Adrenal gland (tissue), 12 donors: ENCODE data around the gene SEMA3G. TPM values are rescaled to one million over a fixed set of nuclear protein-coding genes. Genes with fewer than 3 reads are reported as not detected.

Source experiments
- DNase-seq, 7 donors: peaks; one replicate each; pipeline ENCODE4 v3.0.0-alpha.2; 2019 to 2020
- H3K27ac ChIP-seq, 5 donors: fragments of 200-600 bp; sonication (generic) in 4 of 5; 1 replicate in 3 of 5; 2 replicates in 2 of 5; pipeline versions ENCODE4 v1.5.1 to v1.8.0; 2016 to 2020; ENCODE audit warnings: mild to moderate bottlenecking in 1 of 5
- H3K27me3 ChIP-seq: fragments of 200-600 bp; 2 replicates; pipeline ENCODE4 v1.8.0; 2021
- H3K36me3 ChIP-seq, 2 donors: fragments of 200-600 bp; replicated peaks in 1 of 2; 1 replicate in 1 of 2; 2 replicates in 1 of 2; pipeline versions ENCODE4 v1.5.1 to v1.8.0; 2018 to 2022
- H3K4me1 ChIP-seq, 2 donors: fragments of 200-600 bp; replicated peaks in 1 of 2; 1 replicate in 1 of 2; 2 replicates in 1 of 2; pipeline versions ENCODE4 v1.5.1 to v1.8.0; 2018 to 2021
- H3K4me3 ChIP-seq, 4 donors: fragments of 200-600 bp; sonication (generic) in 3 of 4; one replicate each; pipeline ENCODE4 v1.5.1; 2016 to 2018
- H3K9me3 ChIP-seq, 3 donors: fragments of 200-600 bp; sonication (generic) in 1 of 3; replicated peaks in 1 of 3; 1 replicate in 2 of 3; 2 replicates in 1 of 3; pipeline versions ENCODE4 v1.5.1 to v1.8.0; 2016 to 2021
- CTCF ChIP-seq, 6 experiments: fragments of 450-650 bp in 4 of 6; fragments of 200-600 bp in 2 of 6; sonication (generic) in 1 of 6; IDR thresholded peaks; 1 replicate in 5 of 6; 2 replicates in 1 of 6; pipeline versions ENCODE4 v1.5.1 to v1.8.0; 2016 to 2021; ENCODE audit warnings: antibody characterized with exemption in 6 of 6, mild to moderate bottlenecking in 2 of 6, moderate library complexity in 1 of 6
- POLR2A ChIP-seq, 2 donors: fragments of 450-650 bp; IDR thresholded peaks; one replicate each; pipeline ENCODE4 v1.6.1; 2017; ENCODE audit warnings: antibody characterized with exemption in 2 of 2, mild to moderate bottlenecking in 2 of 2, moderate library complexity in 1 of 2
- WGBS, 4 donors: extraction: QIAGEN DNeasy Blood & Tissue Kit in 2 of 4; methylation state at CpG; one replicate each; pipeline versions ENCODE4 v1.1.5 to v1.1.7; 2013 to 2017; 5-methylcytosine and 5-hydroxymethylcytosine counted together
- intact Hi-C, 2 donors: fragments of 100-400 bp; cut with DNase I; formaldehyde crosslinking; loops; one replicate each; pipeline versions ENCODE4 v1.14.1 to v1.15.0; 2022 to 2023
- polyA plus RNA-seq, 3 donors: library from polyadenylated mRNA; stranded (reverse); fragments of 200-250 nt in 2 of 3; fragments of 350-450 nt in 1 of 3; fragmentation: Illumina TruSeq in 1 of 3; extraction: RNeasy Lipid Tissue Mini Kit (QIAGEN cat#74804) in 1 of 3; gene quantifications; one replicate each; pipeline ENCODE4 v1.2.3, GENCODE V29; 2013 to 2014
- total RNA-seq, 9 donors: library from RNA; depleted of rRNA in 4 of 9; stranded (reverse); fragments of >200 nt in 4 of 9; fragments of 120-200 nt in 1 of 9; fragmentation: NEBNext Ultra II Directional in 1 of 9; extraction: Animal tissue kit (Norgen Biotek cat#: 25700) in 1 of 9; gene quantifications; one replicate each; pipeline versions ENCODE4 v1.1.0 to v1.2.4, GENCODE V29; 2013 to 2023
- donor health status: healthy with polysubstance abuse.
- donor health status: Bipolar disorder and iron deficiency.
- donor health status: DM: yes; HTN: yes; CAD: no.
- donor health status: DM: no; HTN: no; CAD: no.
- donor health status: DM: no; HTN: no; CAD: no.
- donor health status: DM: yes; HTN: yes; CAD: no.

SEMA3G gene
- total and polyA plus RNA-seq, 12 donors = 0.81 to 6.8 (median 2.9) TPM

GRCh38 chr3:52422669-52423068, 22.2 kb downstream of the SEMA3G start:
- TF ChIP-seq POLR2A (IDR thresholded peaks at IDR 0.05) = no peak
- no peak overlapping the region for H3K4me3 ChIP-seq
- no peaks in the 10 kb centered on the region for H3K4me1 ChIP-seq
- 88 to 97% (median 92%) methylated on average over 3 of the region's 3 CpGs for WGBS, 4 donors
- no peak overlapping the region for H3K27ac ChIP-seq
- H3K36me3 ChIP-seq = no peaks in the 10 kb centered on the region
- intact Hi-C loops = no loop called here
- no peak for DNase-seq
- no peaks in the 10 kb centered on the region for H3K9me3 ChIP-seq
- no peaks in the 10 kb centered on the region for H3K27me3 ChIP-seq

- Histone ChIP-seq H3K4me1 (no peaks in the 10 kb centered on the region), H3K27me3 (no peaks in the 10 kb centered on the region), H3K9me3 (no peaks in the 10 kb centered on the region), H3K27ac (no peak overlapping the region), H3K4me3 (no peak overlapping the region), H3K36me3 (no peaks in the 10 kb centered on the region)
- intact Hi-C loops = no loop called here
- no peak for DNase-seq
- WGBS, 4 donors = 87 to 93% (median 91%) methylated on average over 2 of the region's 2 CpGs
- TF ChIP-seq POLR2A (IDR thresholded peaks at IDR 0.05) = no peak
- no peak for TF ChIP-seq CTCF (IDR thresholded peaks at IDR 0.05)
These were observed 24.5 kb downstream of the SEMA3G start for GRCh38 chr3:52420388-52420787.

- Histone ChIP-seq H3K4me1 (peaks cover 8 to 18% of the 10 kb centered on the region in 2 donors), H3K27ac (no peak overlapping the region), H3K36me3 (no peaks in the 10 kb centered on the region), H3K4me3 (no peak overlapping the region), H3K9me3 (no peaks in the 10 kb centered on the region), H3K27me3 (no peaks in the 10 kb centered on the region)
- TF ChIP-seq CTCF (IDR thresholded peaks at IDR 0.05) = no peak
- TF ChIP-seq POLR2A (IDR thresholded peaks at IDR 0.05) = no peak
- intact Hi-C loops = no loop called here
- WGBS, 4 donors = 85 to 94% (median 90%) methylated on average over 3 of the region's 3 CpGs
- DNase-seq = no peak
These were observed 29.1 kb downstream of the SEMA3G start for GRCh38 chr3:52415800-52416199.

GRCh38 chr3:52408466-52408865, 36.4 kb downstream of the SEMA3G start:
- H3K36me3 ChIP-seq = peaks cover 0 to 45% of the 10 kb centered on the region in 2 donors
- peak in 3 of 7 donors; percentile 49 to 54 (median 52) for DNase-seq

More at GRCh38 chr3:52408466-52408865, 36.4 kb downstream of the SEMA3G start:
- intact Hi-C loops = no loop called here
- peak overlapping the region in 2 of 5 donors; percentile 96 to 97 for H3K27ac ChIP-seq
- no peaks in the 10 kb centered on the region for H3K9me3 ChIP-seq
- 52 to 62% (median 57%) methylated on average over 8 of the region's 8 CpGs for WGBS, 4 donors
- peak overlapping the region in 1 of 4 donors; percentile 91 for H3K4me3 ChIP-seq
- no peaks in the 10 kb centered on the region for H3K27me3 ChIP-seq
- no peak for TF ChIP-seq CTCF (IDR thresholded peaks at IDR 0.05)
- TF ChIP-seq POLR2A (IDR thresholded peaks at IDR 0.05) = peak in 1 of 2 donors; percentile 35
- peaks cover 24 to 40% of the 10 kb centered on the region in 2 donors for H3K4me1 ChIP-seq
